Measurements from ENCODE around the gene STX8. TPM values are rescaled to one million over a fixed set of nuclear protein-coding genes. Genes with fewer than 3 reads are reported as not detected.

Gene STX8
- total RNA-seq (2021; ENCODE audit: unreplicated experiment) (50.3 TPM), Bru-seq, nascent RNA (percentile 58 among the genes with signal in this experiment), BruChase-seq, experiment 1, labeled RNA remaining after a 2-hour chase (percentile 51 among the genes with signal in this experiment), BruChase-seq, experiment 2, labeled RNA remaining after a 6-hour chase (percentile 57 among the genes with signal in this experiment)
- polyA plus RNA-seq (2012; ENCODE audit: insufficient read length), result 60.3 TPM
- long read RNA-seq, transcript STX8-201 (8 exons, 1,246 nt), result major isoform, 24 of 39 reads
- long read RNA-seq, partial matches to known transcripts, result 9 of 39 reads
- long read RNA-seq, other reads (novel, unspliced or antisense), result 5 of 39 reads

- intact Hi-C loops (cut with micrococcal nuclease; ENCODE audit: unreplicated experiment) (loop anchor here (2.0 kb wide), 2 partner anchors 71 to 101 kb away; no protein-coding TSS in a partner anchor), in situ Hi-C loops (cut with HindIII; ENCODE audit: low pct_unique_long_range_greater_than_20kb, low sequenced_read_pairs) (no loop called here)
- POLR2A ChIA-PET, result no interaction called here
Observed at GRCh38 chr17:9575381-9576101, at the start of gene STX8. STX8 (minus strand) TSS chr17:9575820; CDS start chr17:9575808, 12 bp downstream.

GRCh38 chr17:9622961-9623360 lies 47.3 kb upstream of the STX8 start:
- ChIA-PET POLR2A (no interaction called here), CTCF (no interaction called here)
- ATAC-seq (no peak), DNase-seq (ENCODE audit: low read depth, low spot score) (no peak)
- Histone ChIP-seq H3K27me3 (ENCODE audit: control insufficient read depth, insufficient read depth, low read length) (no peaks in the 10 kb centered on the region), H3K4me1 (ENCODE audit: control insufficient read depth, insufficient read depth, low read length) (no peaks in the 10 kb centered on the region), H3K9me3 (ENCODE audit: control insufficient read depth, insufficient read depth, low read depth, low read length) (peaks cover 9% of the 10 kb centered on the region; the same call in 1 of the 2 replicates), H3K36me3 (ENCODE audit: control insufficient read depth, insufficient read depth, low read length) (no peaks in the 10 kb centered on the region), H3K27ac (ENCODE audit: low read length) (no peak overlapping the region), H3K4me3 (ENCODE audit: low read depth in 2 of 2, low read length in 2 of 2) (no peak overlapping the region)
- TF ChIP-seq POLR2AphosphoS5 (IDR thresholded peaks at IDR 0.05; ENCODE audit: low read depth, low read length), result no peak
- no peak for TF ChIP-seq CTCF (IDR thresholded peaks at IDR 0.05)
- no peak for TF ChIP-seq REST (IDR thresholded peaks at IDR 0.05; ENCODE audit: insufficient read depth in 1 of 2, low read depth in 2 of 2, low read length in 1 of 2)
- intact Hi-C loops (cut with micrococcal nuclease; ENCODE audit: unreplicated experiment), result no loop called here
- in situ Hi-C loops (cut with HindIII; ENCODE audit: low pct_unique_long_range_greater_than_20kb, low sequenced_read_pairs), result no loop called here
- no TSS peak for BruUV-seq (replicated peaks)

More at GRCh38 chr17:9575381-9576101, at the start of gene STX8:
- TF ChIP-seq POLR2AphosphoS5 (IDR thresholded peaks at IDR 0.05; ENCODE audit: low read depth, low read length) (peak; percentile 65; the same call in 1 of the 2 replicates), REST (IDR thresholded peaks at IDR 0.05; ENCODE audit: insufficient read depth in 1 of 2, low read depth in 2 of 2, low read length in 1 of 2) (no peak), TCF7L2 (IDR thresholded peaks at IDR 0.05; ENCODE audit: low read depth, low read length) (no peak), SIN3A (IDR thresholded peaks at IDR 0.05; ENCODE audit: borderline replicate concordance, insufficient read depth, low read depth, low read length) (0 out of 2 replicates have a peak, but pooled peaks have one; percentile 57)
- Histone ChIP-seq H3K9me3 (ENCODE audit: control insufficient read depth, insufficient read depth, low read depth, low read length) (no peaks in the 10 kb centered on the region), H3K36me3 (ENCODE audit: control insufficient read depth, insufficient read depth, low read length) (no peaks in the 10 kb centered on the region; the same call in 1 of the 2 replicates), H3K27me3 (ENCODE audit: control insufficient read depth, insufficient read depth, low read length) (no peaks in the 10 kb centered on the region), H3K27ac (ENCODE audit: low read length) (peak within 1 kb of the TSS; percentile 79), H3K4me3 (ENCODE audit: low read depth in 2 of 2, low read length in 2 of 2) (peak within 1 kb of the TSS; percentile 89 to 94), H3K4me1 (ENCODE audit: control insufficient read depth, insufficient read depth, low read length) (no peaks in the 10 kb centered on the region)
- CTCF ChIA-PET, result no interaction called here
- DNase-seq (ENCODE audit: low read depth, low spot score) (no peak), ATAC-seq (peak; percentile 89)
- BruUV-seq (replicated peaks), result no TSS peak
